CD14-positive monocyte (primary cell): ENCODE data around the gene MED13L. TPM values are rescaled to one million over a fixed set of nuclear protein-coding genes. Genes with fewer than 3 reads are reported as not detected.

Experiments used
- DNase-seq, 3 donors: peaks; one replicate each; pipeline ENCODE4 v3.0.0-alpha.2; 2011 to 2022
- H2AFZ ChIP-seq: 2 replicates; pipeline ENCODE4 v1.6.0; 2012; ENCODE audit warnings: mild to moderate bottlenecking, low read depth, low read length, inconsistent platforms; ENCODE audit not compliant: insufficient read depth, poor library complexity, severe bottlenecking
- H3K27ac ChIP-seq, 2 donors: 1 replicate in 1 of 2; 2 replicates in 1 of 2; pipeline ENCODE4 v1.5.1; 2012 to 2013; ENCODE audit warnings: low read length in 2 of 2, control low read depth in 1 of 2, inconsistent platforms in 1 of 2, low read depth in 1 of 2, mild to moderate bottlenecking in 1 of 2
- H3K27me3 ChIP-seq, 2 donors: one replicate each; pipeline versions ENCODE4 v1.6.0 to v1.6.1; 2011 to 2013; ENCODE audit warnings: low read length in 2 of 2; ENCODE audit not compliant: control insufficient read depth in 2 of 2, insufficient read depth in 2 of 2
- H3K36me3 ChIP-seq, 2 donors: replicated peaks in 1 of 2; 1 replicate in 1 of 2; 2 replicates in 1 of 2; pipeline versions ENCODE4 v1.5.1 to v1.6.1; 2012 to 2013; ENCODE audit warnings: low read length in 2 of 2, control low read depth in 1 of 2, inconsistent platforms in 1 of 2, mild to moderate bottlenecking in 1 of 2; ENCODE audit not compliant: insufficient read depth in 2 of 2, control insufficient read depth in 1 of 2
- H3K4me1 ChIP-seq, 2 donors: 1 replicate in 1 of 2; 2 replicates in 1 of 2; pipeline versions ENCODE4 v1.5.1 to v1.6.1; 2012 to 2013; ENCODE audit warnings: low read length in 2 of 2, control low read depth in 1 of 2, inconsistent platforms in 1 of 2, mild to moderate bottlenecking in 1 of 2, moderate library complexity in 1 of 2; ENCODE audit not compliant: insufficient read depth in 2 of 2, control insufficient read depth in 1 of 2
- H3K4me2 ChIP-seq: replicated peaks from 2 replicates; pipeline ENCODE3; 2012; ENCODE audit warnings: low read length, moderate library complexity, mild to moderate bottlenecking; ENCODE audit not compliant: poor library complexity, severe bottlenecking; ENCODE audit errors: extremely low read depth
- H3K4me3 ChIP-seq, 3 experiments: fragments of 200-600 bp in 1 of 3; sonication (generic) in 1 of 3; replicated peaks in 1 of 3; 1 replicate in 2 of 3; 2 replicates in 1 of 3; pipeline ENCODE4 v1.5.1; 2011 to 2013; ENCODE audit warnings: low read length in 3 of 3, mild to moderate bottlenecking in 3 of 3, control low read depth in 2 of 3, low read depth in 2 of 3, inconsistent platforms in 1 of 3, moderate library complexity in 1 of 3
- H3K79me2 ChIP-seq: 2 replicates; pipeline ENCODE4 v1.6.0; 2012; ENCODE audit warnings: mild to moderate bottlenecking, control low read depth, inconsistent platforms, low read length, moderate library complexity; ENCODE audit not compliant: insufficient read depth
- H3K9ac ChIP-seq: 2 replicates; pipeline ENCODE4 v1.6.0; 2017; ENCODE audit warnings: low read length, mild to moderate bottlenecking; ENCODE audit not compliant: insufficient read depth, poor library complexity, severe bottlenecking
- H3K9me3 ChIP-seq, 2 donors: replicated peaks in 1 of 2; 1 replicate in 1 of 2; 2 replicates in 1 of 2; pipeline versions ENCODE4 v1.5.1 to v1.6.1; 2012 to 2013; ENCODE audit warnings: low read length in 2 of 2, control low read depth in 1 of 2; ENCODE audit not compliant: control insufficient read depth in 1 of 2, insufficient read depth in 1 of 2
- H4K20me1 ChIP-seq: 2 replicates; pipeline ENCODE4 v1.6.0; 2012; ENCODE audit warnings: mild to moderate bottlenecking, low read length, control low read depth, moderate library complexity; ENCODE audit not compliant: insufficient read depth
- H3K27ac Mint-ChIP-seq, 7 donors: one replicate each; pipeline ENCODE4 v1.8.0; 2020; ENCODE audit warnings: mild to moderate bottlenecking in 7 of 7, mixed read lengths in 7 of 7, moderate library complexity in 6 of 7, inconsistent platforms in 2 of 7
- H3K27me3 Mint-ChIP-seq, 3 donors: one replicate each; pipeline ENCODE4 v1.8.0; 2021 to 2022; ENCODE audit warnings: low read depth in 3 of 3, mild to moderate bottlenecking in 3 of 3, mixed read lengths in 3 of 3, moderate library complexity in 3 of 3, inconsistent platforms in 1 of 3
- H3K36me3 Mint-ChIP-seq, 2 donors: one replicate each; pipeline ENCODE4 v1.8.0; 2020; ENCODE audit warnings: mixed read lengths in 2 of 2, inconsistent platforms in 1 of 2, mild to moderate bottlenecking in 1 of 2
- H3K4me1 Mint-ChIP-seq: one replicate; pipeline ENCODE4 v1.8.0; 2020; ENCODE audit warnings: mild to moderate bottlenecking, mixed read lengths
- H3K4me3 Mint-ChIP-seq, 2 donors: one replicate each; pipeline ENCODE4 v1.8.0; 2020; ENCODE audit warnings: mild to moderate bottlenecking in 2 of 2, mixed read lengths in 2 of 2, moderate library complexity in 1 of 2
- H3K9me3 Mint-ChIP-seq, 7 donors: one replicate each; pipeline ENCODE4 v1.8.0; 2020 to 2022; ENCODE audit warnings: mixed read lengths in 7 of 7, mild to moderate bottlenecking in 6 of 7, moderate library complexity in 6 of 7, inconsistent platforms in 2 of 7
- CTCF ChIP-seq: fragments of 200-600 bp; IDR thresholded peaks from one replicate; pipeline ENCODE4 v1.8.0; 2022; ENCODE audit warnings: antibody characterized with exemption, mild to moderate bottlenecking
- WGBS: methylation state at CpG from one replicate; pipeline ENCODE4 v1.1.5; 2013; ENCODE audit warnings: missing lambda C conversion rate; ENCODE audit not compliant: insufficient coverage; 5-methylcytosine and 5-hydroxymethylcytosine counted together
- intact Hi-C, 2 donors: fragments of 100-400 bp; cut with micrococcal nuclease; formaldehyde crosslinking; loops; one replicate each; pipeline versions ENCODE4 v1.15.0 to v1.15.1; 2023
- polyA plus RNA-seq, 3 donors: library from polyadenylated mRNA; depleted of rRNA in 1 of 3; unstranded in 2 of 3; stranded (reverse) in 1 of 3; fragments of 300-500 nt in 2 of 3; fragments of >200 nt in 1 of 3; fragmentation: Illumina TruSeq in 2 of 3; gene quantifications; 1 replicate in 2 of 3; 2 replicates in 1 of 3; pipeline ENCODE4 v1.2.3, GENCODE V29; 2012 to 2021

Gene MED13L
- polyA plus RNA-seq, 3 donors, result 4.4 to 42.0 (median 7.5) TPM

DNA sequence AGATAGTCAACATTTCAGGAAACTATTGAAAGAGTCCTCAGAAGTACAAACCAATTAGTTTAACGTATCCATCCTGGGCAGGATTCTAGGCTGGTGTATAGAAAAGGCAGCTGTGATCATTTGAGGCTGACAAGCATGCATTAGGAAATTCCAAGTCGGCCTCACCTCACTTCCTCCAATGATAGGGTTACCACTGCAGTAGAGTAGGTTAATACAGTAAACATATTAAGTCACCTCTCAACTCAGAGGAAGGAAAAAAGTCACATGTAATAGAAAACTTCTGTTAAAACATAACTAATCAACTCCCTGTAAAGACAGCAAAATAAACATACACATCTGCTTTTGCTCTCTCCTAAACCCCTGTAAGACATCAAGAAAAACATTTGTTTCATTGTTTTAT is 33.5 kb downstream of the MED13L start:
- peak in 2 of 3 donors; percentile 25 to 62 for DNase-seq
- intact Hi-C loops, result no loop called here
- peak overlapping the region in 1 of 2 donors; percentile 23 for H3K27ac ChIP-seq
- no peak overlapping the region for H3K4me2 ChIP-seq
- peaks cover 2 to 5% of the 10 kb centered on the region in 2 donors for H3K36me3 Mint-ChIP-seq
- peaks cover 100% of the 10 kb centered on the region for H3K79me2 ChIP-seq
- WGBS, result 80% methylated on average over 1 of the region's 2 CpGs
- H3K4me1 Mint-ChIP-seq, result peaks cover 77% of the 10 kb centered on the region
- H3K4me3 ChIP-seq, result no peak overlapping the region
- no peak overlapping the region for H3K9ac ChIP-seq
- H3K36me3 ChIP-seq, result no peaks in the 10 kb centered on the region
- H2AFZ ChIP-seq, result no peak overlapping the region
- no peaks in the 10 kb centered on the region for H3K9me3 ChIP-seq
- no peaks in the 10 kb centered on the region for H3K9me3 Mint-ChIP-seq
- H3K4me3 Mint-ChIP-seq, result no peak overlapping the region
- no peaks in the 10 kb centered on the region for H3K27me3 ChIP-seq
- peak overlapping the region; percentile 10 to 82 (median 45) for H3K27ac Mint-ChIP-seq
- H4K20me1 ChIP-seq, result peaks cover 100% of the 10 kb centered on the region
- TF ChIP-seq CTCF, result no peak
- no peaks in the 10 kb centered on the region for H3K27me3 Mint-ChIP-seq
- H3K4me1 ChIP-seq, result peaks cover 25 to 51% of the 10 kb centered on the region in 2 donors

DNA sequence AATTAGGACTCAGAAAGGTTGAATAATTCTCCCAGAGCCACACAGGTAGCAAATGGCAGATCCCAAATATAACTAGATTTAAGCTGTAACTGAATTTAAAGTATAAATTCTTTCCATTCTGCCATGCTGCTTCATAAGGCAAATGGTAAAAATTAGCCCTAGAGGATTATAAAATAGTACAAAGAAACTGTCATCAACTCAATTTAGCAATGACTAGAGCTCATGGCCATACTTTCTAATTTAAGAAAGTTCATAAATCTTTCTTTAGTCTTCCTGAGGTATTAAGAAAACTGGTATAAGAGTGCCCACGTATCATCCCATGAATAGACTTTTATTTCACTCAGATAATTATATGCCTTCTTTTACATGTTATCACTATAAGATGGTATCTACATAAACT is 34.8 kb downstream of the MED13L start:
- intact Hi-C loops, result no loop called here
- Histone ChIP-seq H3K9ac (no peak overlapping the region), H3K4me3 (no peak overlapping the region), H3K27me3 (no peaks in the 10 kb centered on the region), H4K20me1 (peaks cover 100% of the 10 kb centered on the region), H3K79me2 (peaks cover 100% of the 10 kb centered on the region), H3K4me1 (peaks cover 25 to 54% of the 10 kb centered on the region in 2 donors), H3K9me3 (no peaks in the 10 kb centered on the region), H2AFZ (no peak overlapping the region), H3K27ac (no peak overlapping the region), H3K36me3 (no peaks in the 10 kb centered on the region), H3K4me2 (no peak overlapping the region)
- no peak for TF ChIP-seq CTCF
- Mint-ChIP-seq H3K4me3 (no peak overlapping the region), H3K9me3 (peaks cover 0 to 1% (median 0%) of the 10 kb centered on the region in 7 donors), H3K27me3 (no peaks in the 10 kb centered on the region), H3K27ac (no peak overlapping the region), H3K36me3 (peaks cover 2 to 5% of the 10 kb centered on the region in 2 donors), H3K4me1 (peaks cover 74% of the 10 kb centered on the region)
- no CpG with 5 or more reads among the region's 1 CpG for WGBS
- no peak for DNase-seq
